ENCODE data around the gene PARP12.

The PARP12 gene

GRCh38 chr7:140045697-140046096 is 17.1 kb downstream of the PARP12 start:
- Histone ChIP-seq H3K36me3 (ENCODE audit: control insufficient read depth in 2 of 2, insufficient read depth in 1 of 2, low read length in 2 of 2) (no peaks in the 10 kb centered on the region; a peak in 1 of 3 replicates), H3K9me3 (ENCODE audit: control insufficient read depth, insufficient read depth, low read depth, low read length) (no peaks in the 10 kb centered on the region), H3K4me1 (ENCODE audit: control insufficient read depth, insufficient read depth, low read length) (no peaks in the 10 kb centered on the region), H3K27ac (ENCODE audit: extremely low read depth, low read depth, low read length) (no peak overlapping the region), H3K4me3 (ENCODE audit: low read depth, low read length) (no peak overlapping the region)
- ChIA-PET POLR2A (no interaction called here), CTCF (no interaction called here)
- TF ChIP-seq ZFP41 (tag by site-specific recombination; IDR thresholded peaks at IDR 0.05; ENCODE audit: borderline replicate concordance) = no peak
- no peak for TF ChIP-seq ZNF660 (tag by site-specific recombination; IDR thresholded peaks at IDR 0.05)
- no peak for TF ChIP-seq ZNF112 (tag by site-specific recombination; IDR thresholded peaks at IDR 0.05)
- TF ChIP-seq ZNF704 (tag by site-specific recombination; IDR thresholded peaks at IDR 0.05) = no peak
- no peak for TF ChIP-seq ZNF580 (tag by site-specific recombination; IDR thresholded peaks at IDR 0.05)
- no peak for TF ChIP-seq FEZF1 (tag by site-specific recombination; IDR thresholded peaks at IDR 0.05)
- no peak for TF ChIP-seq ZNF140 (tag by site-specific recombination; IDR thresholded peaks at IDR 0.05)
- TF ChIP-seq REST (tag by site-specific recombination; IDR thresholded peaks at IDR 0.05) = no peak
- no peak for TF ChIP-seq ZNF692 (tag by site-specific recombination; IDR thresholded peaks at IDR 0.05)
- TF ChIP-seq ZNF423 (tag by site-specific recombination; IDR thresholded peaks at IDR 0.05) = no peak

GRCh38 chr7:140044251-140044650 is 18.5 kb downstream of the PARP12 start:
- no peaks in the 10 kb centered on the region for H3K9me3 ChIP-seq (ENCODE audit: control insufficient read depth, insufficient read depth, low read depth, low read length)
- TF ChIP-seq ZNF37A (tag by site-specific recombination; IDR thresholded peaks at IDR 0.05) (no peak), ZNF747 (tag by site-specific recombination; IDR thresholded peaks at IDR 0.05) (no peak), ZNF449 (tag by site-specific recombination; IDR thresholded peaks at IDR 0.05) (no peak), ZNF157 (tag by site-specific recombination; IDR thresholded peaks at IDR 0.05) (no peak), ZNF112 (tag by site-specific recombination; IDR thresholded peaks at IDR 0.05) (no peak), SCRT1 (tag by site-specific recombination; IDR thresholded peaks at IDR 0.05; ENCODE audit: borderline replicate concordance) (no peak), ZNF341 (tag by site-specific recombination; IDR thresholded peaks at IDR 0.05; ENCODE audit: low read depth) (no peak), SETDB1 (IDR thresholded peaks at IDR 0.05; ENCODE audit: insufficient read length, low read length) (no peak), ZSCAN23 (tag by site-specific recombination; IDR thresholded peaks at IDR 0.05) (no peak), ZFP41 (tag by site-specific recombination; IDR thresholded peaks at IDR 0.05; ENCODE audit: borderline replicate concordance) (no peak), YY1 (tag by site-specific recombination; IDR thresholded peaks at IDR 0.05) (no peak), ZNF132 (tag by site-specific recombination; IDR thresholded peaks at IDR 0.05; ENCODE audit: borderline replicate concordance) (no peak), ZFP37 (tag by site-specific recombination; IDR thresholded peaks at IDR 0.05) (no peak)
- no peaks in the 10 kb centered on the region; a peak in 1 of 3 replicates for H3K36me3 ChIP-seq (ENCODE audit: control insufficient read depth in 2 of 2, insufficient read depth in 1 of 2, low read length in 2 of 2)
- H3K4me3 ChIP-seq (ENCODE audit: low read depth, low read length) = no peak overlapping the region
- no peaks in the 10 kb centered on the region for H3K4me1 ChIP-seq (ENCODE audit: control insufficient read depth, insufficient read depth, low read length)
- CTCF ChIA-PET = no interaction called here
- POLR2A ChIA-PET = no interaction called here
- no peak overlapping the region for H3K27ac ChIP-seq (ENCODE audit: extremely low read depth, low read depth, low read length)

Measured in HEK293 (cell line).